HepG2 (cell line): ENCODE measurements around the gene KLHL3. TPM values are rescaled to one million over a fixed set of nuclear protein-coding genes. Genes with fewer than 3 reads are reported as not detected.
A peak's percentile ranks its signal among the peaks of the same experiment; 100 is the strongest.

ENCODE experiments used
- CEBPG ChIP-seq: IDR thresholded peaks from 2 replicates; pipeline ENCODE4 v1.6.1; 2016
- GATA4 ChIP-seq: sonication (generic); IDR thresholded peaks from 2 replicates; pipeline ENCODE4 v1.6.1; 2016; ENCODE audit warnings: antibody characterized with exemption, low read depth, borderline replicate concordance
- HMG20A ChIP-seq: IDR thresholded peaks from 2 replicates; pipeline ENCODE4 v1.6.1; 2016; ENCODE audit warnings: borderline replicate concordance
- HNRNPH1 ChIP-seq: fragments of 200-400 bp; formaldehyde crosslinking; optimal IDR thresholded peaks from 2 replicates; pipeline ENCODE3; 2017; ENCODE audit warnings: mild to moderate bottlenecking, low read depth, low read length
- KAT2B ChIP-seq: fragments of 150-350 bp; IDR thresholded peaks from 2 replicates; pipeline ENCODE4 v1.6.1; 2014; ENCODE audit warnings: low read depth, low read length, borderline replicate concordance
- KDM5A ChIP-seq: fragments of 200-600 bp; sonication (generic); IDR thresholded peaks from 2 replicates; pipeline ENCODE4 v1.7.0; 2018; ENCODE audit warnings: antibody characterized with exemption, mild to moderate bottlenecking, low read length, borderline replicate concordance
- LBX2 ChIP-seq: sonication (generic); formaldehyde crosslinking; IDR thresholded peaks from 2 replicates; pipeline ENCODE4 v1.5.0; 2020; ENCODE audit warnings: missing genetic modification reagents, mild to moderate bottlenecking, borderline replicate concordance
- LRRFIP1 ChIP-seq: sonication (generic); formaldehyde crosslinking; conservative IDR thresholded peaks from 2 replicates; pipeline ENCODE4 v1.4.0; 2020; ENCODE audit warnings: missing genetic modification reagents
- RARG ChIP-seq: sonication (generic); formaldehyde crosslinking; IDR thresholded peaks from 2 replicates; pipeline ENCODE4 v1.4.0; 2020; ENCODE audit warnings: low read depth, mild to moderate bottlenecking, missing genetic modification reagents
- SIN3B ChIP-seq: fragments of 150-350 bp; IDR thresholded peaks from 2 replicates; pipeline ENCODE4 v1.6.1; 2014; ENCODE audit warnings: low read length
- SMC3 ChIP-seq: IDR thresholded peaks from 2 replicates; pipeline ENCODE4 v1.6.1; 2011; ENCODE audit warnings: low read length, improper control_type of control experiment
- ZBED4 ChIP-seq: sonication (generic); formaldehyde crosslinking; IDR thresholded peaks from 2 replicates; pipeline ENCODE4 v1.4.0; 2020; ENCODE audit warnings: missing genetic modification reagents, borderline replicate concordance
- ZNF33B ChIP-seq: sonication (generic); formaldehyde crosslinking; IDR thresholded peaks from 2 replicates; pipeline ENCODE4 v1.5.1; 2020; ENCODE audit warnings: mild to moderate bottlenecking, missing genetic modification reagents
- ZNF414 ChIP-seq: sonication (generic); formaldehyde crosslinking; IDR thresholded peaks from 2 replicates; pipeline ENCODE4 v1.5.0; 2020; ENCODE audit warnings: missing genetic modification reagents
- ZNF577 ChIP-seq: sonication (generic); formaldehyde crosslinking; IDR thresholded peaks from 2 replicates; pipeline ENCODE4 v1.4.0; 2020; ENCODE audit warnings: mild to moderate bottlenecking, low read depth, missing genetic modification reagents, borderline replicate concordance
- ZNF605 ChIP-seq: sonication (generic); formaldehyde crosslinking; IDR thresholded peaks from 2 replicates; pipeline ENCODE4 v1.8.0; 2022; ENCODE audit warnings: mild to moderate bottlenecking, missing genetic modification reagents
- ZNF670 ChIP-seq: sonication (generic); formaldehyde crosslinking; IDR thresholded peaks from 2 replicates; pipeline ENCODE4 v1.8.0; 2022; ENCODE audit warnings: mild to moderate bottlenecking, missing genetic modification reagents, borderline replicate concordance
- ZNF674 ChIP-seq: sonication (generic); formaldehyde crosslinking; IDR thresholded peaks from 2 replicates; pipeline ENCODE4 v1.5.0; 2020; ENCODE audit warnings: low read depth, mild to moderate bottlenecking, missing genetic modification reagents
- ZNF704 ChIP-seq: sonication (generic); formaldehyde crosslinking; IDR thresholded peaks from 2 replicates; pipeline ENCODE4 v1.8.1; 2023; ENCODE audit warnings: mild to moderate bottlenecking, inconsistent platforms, moderate library complexity, missing genetic modification reagents, borderline replicate concordance
- ZNF749 ChIP-seq: sonication (generic); formaldehyde crosslinking; IDR thresholded peaks from 2 replicates; pipeline ENCODE4 v1.8.0; 2022; ENCODE audit warnings: mild to moderate bottlenecking, missing genetic modification reagents, moderate library complexity, borderline replicate concordance
- ZNF788 ChIP-seq: sonication (generic); formaldehyde crosslinking; IDR thresholded peaks from 2 replicates; pipeline ENCODE4 v1.5.0; 2020; ENCODE audit warnings: mild to moderate bottlenecking, missing genetic modification reagents, borderline replicate concordance
- polyA plus RNA-seq, 8 experiments: library from polyadenylated mRNA; depleted of rRNA in 3 of 8; stranded (reverse) in 7 of 8; unstranded in 1 of 8; fragments of >200 nt; fragmentation: Illumina TruSeq in 4 of 8; extraction: Trizol in 4 of 8; gene quantifications; 2 replicates each; pipeline versions ENCODE4 v1.2.1 to v1.2.3, GENCODE V29; 2011 to 2016; ENCODE audit warnings: low read depth in 4 of 8, missing spikeins in 1 of 8, mixed read lengths in 1 of 8; ENCODE audit not compliant: insufficient read depth in 1 of 8
- total RNA-seq, 5 experiments: library from RNA; depleted of rRNA; stranded (reverse); fragments of >200 nt; fragmentation: Illumina TruSeq; extraction: Trizol; gene quantifications; 2 replicates each; pipeline ENCODE4 v1.2.3, GENCODE V29; 2016; ENCODE audit warnings: low read depth in 1 of 5

Gene KLHL3
- total and polyA plus RNA-seq, 2 of the 13 experiments (the other 11 are each of a cell fraction or from before 2014, with no cell fraction given) = 0.02 to 0.08 TPM

GRCh38 chr5:137751869-137752491 is 16.1 kb upstream of the KLHL3 start (continued):
- TF ChIP-seq HMG20A (CRISPR knock-in tag) (0 out of 2 replicates have a peak, but pooled peaks have one; percentile 25), ZNF788 (CRISPR knock-in tag) (no peak), ZBED4 (no peak), LRRFIP1 (CRISPR knock-in tag) (no peak), ZNF704 (CRISPR knock-in tag) (no peak), GATA4 (no peak), ZNF674 (CRISPR knock-in tag) (no peak), LBX2 (CRISPR knock-in tag) (no peak), KDM5A (peak; percentile 23; the same call in 1 of the 2 replicates), HNRNPH1 (no peak), ZNF749 (CRISPR knock-in tag) (no peak), ZNF414 (CRISPR knock-in tag) (no peak), RARG (no peak), SMC3 (no peak), ZNF33B (no peak), ZNF605 (CRISPR knock-in tag) (no peak), KAT2B (no peak), CEBPG (peak; percentile 73), ZNF670 (no peak), ZNF577 (CRISPR knock-in tag) (no peak), SIN3B (no peak)
